GM19238 (cell line): Measurements from ENCODE around the gene EVX1.

Source experiments
- DNase-seq: peaks from one replicate; pipeline ENCODE4 v3.0.0; 2011; ENCODE audit warnings: low spot score; ENCODE audit not compliant: insufficient read length

EVX1 gene

GRCh38 chr7:27229448-27229847 lies 13.2 kb upstream of the EVX1 start:
- no peak for DNase-seq

- no peak for DNase-seq
Observed at GRCh38 chr7:27235387-27236311, 7.0 kb upstream of the EVX1 start.

GRCh38 chr7:27237735-27238334 lies 4.8 kb upstream of the EVX1 start:
- no peak for DNase-seq

- DNase-seq: no peak
Observed at GRCh38 chr7:27238979-27239386, 3.6 kb upstream of the EVX1 start.

GRCh38 chr7:27239387-27240014 lies 3.1 kb upstream of the EVX1 start:
- no peak for DNase-seq

GRCh38 chr7:27240015-27240731 lies 2.4 kb upstream of the EVX1 start:
- no peak for DNase-seq

GRCh38 chr7:27241189-27242056 lies 1.2 kb upstream of the EVX1 start:
- DNase-seq: no peak

GRCh38 chr7:27242154-27242553 lies 448 bp upstream of the EVX1 start:
- no peak for DNase-seq

GRCh38 chr7:27243340-27244163 lies 950 bp downstream of the EVX1 start:
- no peak for DNase-seq

- no peak for DNase-seq
Observed at GRCh38 chr7:27244488-27245123, 2.0 kb downstream of the EVX1 start.

GRCh38 chr7:27245124-27245797 lies 2.7 kb downstream of the EVX1 start:
- DNase-seq: no peak

- DNase-seq: no peak
Observed at GRCh38 chr7:27245798-27246691, 3.4 kb downstream of the EVX1 start.

- DNase-seq: no peak
Observed at GRCh38 chr7:27247000-27247399, 4.4 kb downstream of the EVX1 start.

GRCh38 chr7:27247452-27248426 lies 5.1 kb downstream of the EVX1 start:
- DNase-seq: no peak

GRCh38 chr7:27248427-27248806 lies 5.8 kb downstream of the EVX1 start:
- no peak for DNase-seq

GRCh38 chr7:27248911-27249723 lies 6.5 kb downstream of the EVX1 start:
- no peak for DNase-seq
